Activated effector memory CD4-positive, alpha-beta T cell treated with Interleukin-2 at 50 U/mL for 16 hours (primary cell): Measurements from ENCODE around the gene CDK4.
A peak's percentile ranks its signal among the peaks of the same experiment; 100 is the strongest.

Source experiments
- DNase-seq: peaks from one replicate; pipeline ENCODE4 v3.0.0-alpha.2; 2020

The CDK4 gene

DNA sequence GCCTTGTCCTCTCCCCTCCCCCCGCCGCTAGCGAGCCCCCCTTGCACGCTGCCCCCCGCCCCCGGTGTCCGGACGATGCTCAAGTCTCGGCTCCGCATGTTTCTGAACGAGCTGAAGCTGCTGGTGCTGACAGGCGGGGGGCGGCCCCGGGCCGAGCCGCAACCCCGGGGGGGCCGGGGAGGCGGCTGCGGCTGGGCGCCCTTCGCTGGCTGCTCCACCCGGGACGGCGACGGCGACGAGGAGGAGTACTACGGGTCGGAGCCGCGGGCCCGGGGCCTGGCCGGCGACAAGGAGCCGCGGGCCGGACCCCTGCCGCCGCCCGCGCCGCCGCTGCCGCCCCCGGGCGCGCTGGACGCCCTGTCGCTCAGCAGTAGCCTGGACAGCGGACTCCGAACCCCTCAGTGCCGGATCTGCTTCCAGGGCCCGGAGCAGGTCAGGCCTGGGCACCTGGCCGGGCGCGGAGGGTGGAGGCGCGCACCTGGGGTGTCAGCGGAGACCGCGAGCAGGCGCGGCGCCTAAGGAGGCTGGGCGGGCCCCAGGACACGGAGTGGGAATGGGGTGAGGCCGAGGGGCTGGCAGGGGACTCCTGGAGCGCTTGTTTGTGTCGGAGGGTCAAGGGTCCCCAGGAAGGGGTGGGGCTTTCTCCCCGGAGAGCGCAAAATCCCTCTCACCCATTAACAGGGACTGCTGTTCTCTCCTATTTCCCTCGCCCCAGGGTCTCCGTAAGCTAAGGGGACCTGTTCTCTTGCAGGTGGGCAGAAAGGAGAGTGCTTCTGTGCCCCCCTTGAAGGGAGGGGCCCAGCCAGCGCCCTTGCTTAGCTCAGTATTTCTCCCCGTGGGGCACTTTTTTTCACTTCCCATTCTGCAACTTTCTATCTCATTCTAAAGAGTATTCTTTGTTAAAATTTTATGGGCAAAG is 3.6 kb upstream of the CDK4 start:
- peak; percentile 36 for DNase-seq

GRCh38 chr12:57755194-57755453 is 3.0 kb upstream of the CDK4 start:
- DNase-seq: no peak

DNA sequence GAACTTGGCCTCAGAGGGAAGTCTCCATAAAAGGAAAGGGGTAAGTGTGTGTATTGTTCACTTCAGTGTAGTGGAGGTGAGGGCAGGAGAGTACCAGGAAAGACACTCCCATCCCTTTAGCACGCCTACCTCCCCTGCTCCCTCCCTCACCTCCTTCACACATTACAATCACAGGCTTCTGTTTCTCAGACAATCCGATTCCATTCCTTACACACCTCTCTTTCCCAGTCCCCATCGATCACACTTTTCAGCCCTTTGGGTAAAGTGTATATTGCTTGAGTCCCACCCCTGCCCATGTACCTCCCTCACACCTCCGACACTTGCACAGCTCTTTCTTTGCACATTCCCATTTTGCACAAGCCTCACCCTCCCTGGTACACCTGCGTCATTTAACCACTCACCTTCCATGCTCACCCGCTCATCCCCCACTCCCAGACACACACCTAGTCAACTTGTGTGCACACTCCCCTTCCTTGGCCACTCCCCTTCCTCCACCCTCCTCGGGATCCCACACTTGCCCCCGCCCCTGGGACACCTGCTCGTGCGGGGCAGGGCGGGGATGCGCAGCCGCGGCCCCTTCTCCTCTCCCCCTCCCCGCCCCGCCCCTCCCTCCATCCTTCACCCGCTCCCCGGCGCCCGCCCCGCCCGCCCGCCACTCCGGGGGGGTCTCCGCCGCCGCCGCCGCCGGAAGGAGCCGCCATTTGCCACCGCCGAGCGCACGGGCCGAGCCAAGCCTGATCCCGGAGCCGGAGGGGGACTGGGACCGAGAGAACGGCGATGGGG is 2.5 kb upstream of the CDK4 start, which contains the start of gene MARCHF9:
Gene MARCHF9, plus strand, starts transcription at position 693 of the 783 bp plus-strand sequence. CDS start 426 bp downstream, outside the sequence.
- peak; percentile 83 for DNase-seq

DNA sequence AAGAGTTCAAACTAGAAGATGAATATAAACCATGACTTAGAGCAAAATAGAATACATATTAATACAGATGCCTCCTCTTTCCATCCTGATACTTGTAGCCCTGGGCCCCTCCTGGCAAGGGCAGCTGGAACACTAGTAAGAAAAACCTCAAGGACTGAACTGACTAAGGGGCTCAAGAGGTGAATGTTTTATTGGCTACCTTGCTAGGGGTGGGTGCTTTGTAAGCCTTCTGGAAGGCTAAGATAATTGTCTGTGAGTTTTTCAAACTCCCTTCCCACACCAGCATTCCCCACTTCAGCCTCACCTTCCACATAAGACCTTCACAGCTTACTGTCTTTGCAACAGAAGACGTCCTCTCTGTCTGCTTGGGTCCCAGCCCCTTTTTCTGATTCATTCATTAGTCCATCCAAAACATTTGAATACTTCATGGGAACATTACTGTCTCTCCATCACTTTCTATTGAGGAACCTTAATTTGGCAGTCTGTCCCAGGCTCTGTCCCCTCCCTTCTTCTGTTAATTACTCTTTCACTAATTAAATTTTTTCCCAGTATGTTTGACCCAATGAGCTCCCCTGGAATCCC is 1.7 kb upstream of the CDK4 start:
- no peak for DNase-seq

DNA sequence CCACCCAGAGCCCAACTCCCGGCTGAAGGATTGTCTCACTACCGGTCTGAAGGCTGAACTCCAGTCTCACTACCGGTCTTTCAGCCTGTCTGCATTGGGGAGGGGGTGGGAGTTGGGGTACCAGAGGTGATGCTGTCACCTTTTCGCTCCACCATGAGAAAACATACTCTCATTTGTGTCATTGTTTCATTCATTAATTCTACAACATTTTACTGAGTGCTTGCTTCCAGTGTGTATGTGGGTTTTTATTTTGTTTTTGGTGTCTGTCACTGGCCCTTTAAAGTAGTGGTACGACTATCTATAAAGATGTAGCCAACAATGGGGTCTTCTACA is 524 bp upstream of the CDK4 start:
- no peak for DNase-seq

- DNase-seq: no peak
Measured at GRCh38 chr12:57751432-57751787, 700 bp downstream of the CDK4 start.

DNA sequence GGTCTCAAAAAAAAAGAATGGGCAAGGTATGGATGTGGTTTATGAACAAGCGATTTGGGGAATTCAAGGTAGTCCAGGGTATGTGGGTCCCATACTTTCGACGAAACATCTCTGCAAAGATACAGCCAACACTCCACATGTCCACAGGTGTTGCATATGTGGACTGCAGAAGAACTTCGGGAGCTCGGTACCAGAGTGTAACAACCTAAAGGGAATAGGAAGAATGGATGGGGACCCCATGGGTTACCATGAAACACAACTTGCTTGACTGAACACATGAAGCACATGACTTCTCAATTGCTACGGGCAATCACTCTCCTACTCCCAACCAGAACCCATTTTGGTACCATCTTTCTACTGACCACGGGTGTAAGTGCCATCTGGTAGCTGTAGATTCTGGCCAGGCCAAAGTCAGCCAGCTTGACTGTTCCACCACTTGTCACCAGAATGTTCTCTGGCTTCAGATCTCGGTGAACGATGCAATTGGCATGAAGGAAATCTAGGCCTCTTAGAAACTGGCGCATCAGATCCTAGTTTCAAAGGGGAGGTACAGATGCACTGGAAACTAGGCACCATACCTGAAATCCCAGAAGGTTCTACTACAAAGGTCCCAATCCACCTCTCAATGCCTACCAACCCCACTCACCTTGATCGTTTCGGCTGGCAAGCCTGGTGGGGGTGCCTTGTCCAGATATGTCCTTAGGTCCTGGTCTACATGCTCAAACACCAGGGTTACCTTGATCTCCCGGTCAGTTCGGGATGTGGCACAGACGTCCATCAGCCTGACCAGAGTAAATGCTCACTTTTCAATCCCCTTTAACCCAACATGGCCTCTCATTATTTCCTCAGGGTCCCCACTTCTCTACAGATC is 1.3 kb downstream of the CDK4 start:
- no peak for DNase-seq

- DNase-seq: no peak
Measured at GRCh38 chr12:57749061-57749460, 3.0 kb downstream of the CDK4 start.

- no peak for DNase-seq
Measured at GRCh38 chr12:57746025-57746424, 6.1 kb downstream of the CDK4 start.

DNA sequence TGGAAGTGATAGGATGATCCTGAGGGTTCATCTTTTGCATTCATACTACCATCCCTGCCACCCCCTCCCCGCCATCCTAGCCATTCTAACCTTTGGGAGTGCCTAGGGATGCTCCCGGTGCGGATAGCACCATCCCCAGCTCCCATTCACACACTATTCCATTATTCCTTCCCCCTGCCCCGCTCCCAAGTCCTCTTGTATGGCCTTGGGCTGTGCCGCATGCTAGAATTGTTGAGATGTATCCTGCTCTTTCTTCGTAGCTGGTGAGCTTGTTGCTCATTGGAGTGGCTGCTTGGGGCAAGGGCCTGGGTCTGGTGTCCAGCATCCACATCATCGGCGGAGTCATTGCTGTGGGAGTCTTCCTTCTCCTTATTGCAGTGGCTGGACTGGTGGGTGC is 6.6 kb downstream of the CDK4 start:
- DNase-seq: no peak

DNA sequence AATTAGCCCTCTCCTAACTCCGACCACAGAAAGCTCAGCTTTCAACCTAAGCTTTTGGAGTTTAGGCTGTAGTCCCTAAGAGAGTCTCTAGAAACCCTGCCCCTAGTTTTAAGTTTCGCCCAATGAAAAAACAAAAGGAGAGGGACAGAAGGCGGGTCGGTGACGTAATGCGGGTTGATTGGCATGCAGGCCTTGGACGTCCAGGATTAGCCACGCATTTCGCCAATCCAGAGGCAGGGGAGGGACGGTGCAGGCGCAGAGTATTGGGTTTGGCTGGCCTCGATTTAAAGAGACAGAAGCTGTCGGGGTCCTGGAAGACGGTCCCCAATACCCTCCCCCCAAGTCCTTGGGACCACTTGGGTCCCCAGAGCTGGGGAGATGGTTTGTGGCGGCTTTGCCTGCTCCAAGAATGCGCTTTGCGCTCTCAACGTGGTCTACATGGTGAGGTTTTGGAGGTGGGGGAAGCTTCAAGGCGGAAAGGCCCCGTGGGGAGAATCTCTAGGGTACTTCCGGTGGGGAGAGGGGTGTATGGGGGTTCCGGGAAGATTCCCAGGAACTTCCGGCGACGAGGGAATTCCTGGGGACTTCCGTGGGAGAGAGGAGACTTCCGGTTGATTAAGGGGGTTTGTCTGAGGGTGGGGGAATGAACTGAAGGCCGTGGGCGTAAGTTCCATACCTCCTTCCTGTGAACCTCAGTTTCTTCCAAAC is 7.2 kb downstream of the CDK4 start, which contains the start of gene TSPAN31:
Gene TSPAN31, plus strand, starts transcription at position 263 of the 708 bp plus-strand sequence. Its CDS starts 116 bp downstream, at position 379.
- peak; percentile 88 for DNase-seq

DNA sequence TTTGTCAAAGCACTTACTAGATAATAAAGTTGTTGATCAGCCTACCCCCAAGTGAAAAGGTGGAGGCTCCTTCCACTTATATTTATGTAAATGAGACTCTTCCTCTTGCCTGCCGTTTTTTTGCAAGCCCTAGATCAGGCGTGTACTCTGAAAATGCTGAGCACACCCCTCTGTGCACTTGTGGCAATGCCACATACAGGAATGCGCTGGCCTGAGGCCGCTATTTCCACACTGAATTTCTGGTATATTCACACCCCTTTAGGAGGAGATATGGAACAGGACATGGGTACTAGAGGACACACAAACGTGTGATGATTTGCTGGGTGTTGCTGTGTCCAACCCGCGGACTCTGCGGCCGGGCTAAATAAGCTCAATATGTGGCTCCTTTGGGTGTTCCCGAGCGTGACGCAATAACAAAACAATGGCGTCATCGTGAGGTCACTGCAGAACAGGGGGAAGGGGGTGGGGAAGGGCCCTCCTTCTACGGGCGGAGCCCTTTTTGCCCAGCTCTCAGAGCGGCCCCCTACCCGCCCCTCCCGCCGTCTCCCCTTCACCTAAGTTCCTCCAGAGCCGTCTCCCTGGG is 7.8 kb downstream of the CDK4 start:
- DNase-seq: no peak

GRCh38 chr12:57743769-57744168 is 8.3 kb downstream of the CDK4 start:
- no peak for DNase-seq

DNA sequence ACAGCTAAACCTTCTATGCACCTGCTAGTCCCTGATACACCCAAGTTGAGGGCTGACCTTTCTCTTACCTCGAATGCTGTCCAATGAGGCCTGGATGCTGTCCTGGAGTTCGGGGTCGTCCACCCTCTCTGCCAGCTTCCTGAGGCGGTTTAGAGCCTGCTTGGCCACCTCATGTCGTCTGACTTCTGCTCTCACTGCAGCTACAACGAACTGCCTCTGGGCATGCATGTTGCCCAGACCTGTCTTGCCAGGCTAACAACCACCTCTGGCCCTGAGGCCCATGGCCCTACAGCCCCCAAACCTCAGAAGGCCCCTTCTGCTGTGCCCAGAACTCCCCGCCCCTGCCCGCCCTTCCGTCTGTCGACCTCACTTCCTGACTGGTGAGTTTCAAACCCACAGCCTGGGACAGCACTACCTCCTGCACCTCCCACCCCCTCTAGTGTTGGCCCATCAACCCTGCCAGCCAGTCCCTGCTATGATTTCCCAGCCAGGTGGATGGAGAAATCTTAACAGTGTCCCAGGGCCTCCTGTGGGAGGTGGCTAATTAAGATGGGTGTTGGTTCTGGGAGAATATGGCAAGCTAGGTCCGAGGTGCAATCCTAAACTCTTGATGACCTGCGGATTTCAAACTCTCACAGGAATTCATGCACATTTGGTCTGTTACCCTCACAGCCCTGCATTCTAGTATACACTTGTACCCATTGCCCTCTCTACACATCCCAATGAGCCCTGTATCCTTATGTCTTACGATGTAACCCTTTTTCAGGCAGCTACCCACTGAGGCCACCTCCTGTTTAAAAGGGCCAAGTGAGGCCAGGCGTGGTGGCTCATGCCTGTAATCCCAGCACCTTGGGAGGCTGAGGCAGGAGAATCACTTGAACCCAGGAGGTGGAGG is 10.0 kb downstream of the CDK4 start:
- DNase-seq: peak; percentile 74

GRCh38 chr12:57741413-57741789 is 10.7 kb downstream of the CDK4 start:
- no peak for DNase-seq

GRCh38 chr12:57740656-57741412 is 11.3 kb downstream of the CDK4 start:
- DNase-seq: peak; percentile 74

DNA sequence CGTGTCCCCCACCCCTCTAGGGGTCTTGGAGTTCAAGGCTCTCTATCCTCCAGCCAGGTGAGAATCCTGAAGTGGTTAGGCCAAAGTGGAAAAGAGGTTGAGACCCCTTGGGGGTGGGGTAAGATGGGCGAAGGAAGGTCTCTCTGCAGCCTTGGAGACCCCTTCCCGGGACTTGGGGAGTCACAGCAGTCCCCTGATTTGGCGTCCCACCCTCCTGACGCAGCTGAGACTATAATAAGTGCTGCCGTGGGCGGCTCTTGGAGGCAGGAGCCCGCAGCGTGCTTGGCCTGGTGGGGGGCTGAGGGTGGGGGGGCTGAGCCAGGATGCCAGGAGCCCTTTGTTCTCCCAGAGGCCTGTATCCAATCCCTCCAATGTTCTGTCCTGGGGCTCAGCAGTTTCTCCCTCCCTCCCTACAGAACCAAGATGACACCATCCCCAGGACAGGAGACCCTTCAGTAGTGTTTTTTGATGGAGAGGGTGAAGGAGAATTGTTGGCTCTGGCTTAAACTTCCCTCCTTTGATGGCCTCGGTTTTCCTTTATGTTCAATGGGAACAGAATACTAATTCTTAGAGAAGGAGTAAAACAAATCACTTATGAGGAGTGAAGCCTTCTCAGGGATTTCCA is 12.1 kb downstream of the CDK4 start:
- DNase-seq: no peak

GRCh38 chr12:57739387-57739786 is 12.7 kb downstream of the CDK4 start:
- DNase-seq: no peak

GRCh38 chr12:57738661-57739237 is 13.4 kb downstream of the CDK4 start, which contains the start of gene AGAP2:
AGAP2 (minus strand) TSS chr12:57738742; CDS start chr12:57738246, 496 bp downstream.
- DNase-seq: no peak
